ENCODE measurements around the gene PSD4.

PSD4 gene

GRCh38 chr2:113182471-113183260, 8.9 kb downstream of the PSD4 start:
- no peaks in the 10 kb centered on the region for H3K27me3 ChIP-seq (ENCODE audit: insufficient read depth, insufficient read length)
- no peaks in the 10 kb centered on the region for H3K9me3 ChIP-seq (ENCODE audit: insufficient read depth, low read length)
- H3K36me3 ChIP-seq (ENCODE audit: insufficient read depth, insufficient read length, low read length): no peaks in the 10 kb centered on the region
- no peak overlapping the region for H3K9ac ChIP-seq (ENCODE audit: insufficient read length, low read depth)
- DNase-seq (ENCODE audit: low read depth, low spot score): no peak
- peaks cover 4% of the 10 kb centered on the region for H3K4me1 ChIP-seq (ENCODE audit: insufficient read depth, insufficient read length)
- no peak overlapping the region for H3K4me3 ChIP-seq (ENCODE audit: insufficient read length, low read depth)
- TF ChIP-seq ZNF274 (IDR thresholded peaks at IDR 0.05; ENCODE audit: low read depth, low read length) (no peak), YY1 (IDR thresholded peaks at IDR 0.05; ENCODE audit: insufficient read depth, insufficient read length) (no peak), SUZ12 (IDR thresholded peaks at IDR 0.05; ENCODE audit: extremely low read depth, insufficient read depth, insufficient read length) (no peak)

- Histone ChIP-seq H3K4me3 (ENCODE audit: insufficient read length, low read depth) (no peak overlapping the region), H3K9me3 (ENCODE audit: insufficient read depth, low read length) (no peaks in the 10 kb centered on the region), H3K4me1 (ENCODE audit: insufficient read depth, insufficient read length) (peaks cover 4% of the 10 kb centered on the region), H3K36me3 (ENCODE audit: insufficient read depth, insufficient read length, low read length) (no peaks in the 10 kb centered on the region), H3K27me3 (ENCODE audit: insufficient read depth, insufficient read length) (no peaks in the 10 kb centered on the region), H3K9ac (ENCODE audit: insufficient read length, low read depth) (no peak overlapping the region)
- TF ChIP-seq ZNF274 (IDR thresholded peaks at IDR 0.05; ENCODE audit: low read depth, low read length) (no peak), YY1 (IDR thresholded peaks at IDR 0.05; ENCODE audit: insufficient read depth, insufficient read length) (no peak), SUZ12 (IDR thresholded peaks at IDR 0.05; ENCODE audit: extremely low read depth, insufficient read depth, insufficient read length) (no peak)
- no peak for DNase-seq (ENCODE audit: low read depth, low spot score)
These were observed 9.5 kb downstream of the PSD4 start for GRCh38 chr2:113183264-113183663.

- TF ChIP-seq SUZ12 (IDR thresholded peaks at IDR 0.05; ENCODE audit: extremely low read depth, insufficient read depth, insufficient read length) (no peak), YY1 (IDR thresholded peaks at IDR 0.05; ENCODE audit: insufficient read depth, insufficient read length) (no peak), ZNF274 (IDR thresholded peaks at IDR 0.05; ENCODE audit: low read depth, low read length) (no peak)
- Histone ChIP-seq H3K9ac (ENCODE audit: insufficient read length, low read depth) (no peak overlapping the region), H3K27me3 (ENCODE audit: insufficient read depth, insufficient read length) (no peaks in the 10 kb centered on the region), H3K4me3 (ENCODE audit: insufficient read length, low read depth) (no peak overlapping the region), H3K9me3 (ENCODE audit: insufficient read depth, low read length) (no peaks in the 10 kb centered on the region), H3K36me3 (ENCODE audit: insufficient read depth, insufficient read length, low read length) (no peaks in the 10 kb centered on the region), H3K4me1 (ENCODE audit: insufficient read depth, insufficient read length) (peaks cover 4% of the 10 kb centered on the region)
- no peak for DNase-seq (ENCODE audit: low read depth, low spot score)
These were observed 9.9 kb downstream of the PSD4 start for GRCh38 chr2:113183703-113184102.

- Histone ChIP-seq H3K36me3 (ENCODE audit: insufficient read depth, insufficient read length, low read length) (no peaks in the 10 kb centered on the region), H3K4me3 (ENCODE audit: insufficient read length, low read depth) (no peak overlapping the region), H3K27me3 (ENCODE audit: insufficient read depth, insufficient read length) (no peaks in the 10 kb centered on the region), H3K4me1 (ENCODE audit: insufficient read depth, insufficient read length) (peaks cover 4% of the 10 kb centered on the region), H3K9me3 (ENCODE audit: insufficient read depth, low read length) (no peaks in the 10 kb centered on the region), H3K9ac (ENCODE audit: insufficient read length, low read depth) (no peak overlapping the region)
- TF ChIP-seq ZNF274 (IDR thresholded peaks at IDR 0.05; ENCODE audit: low read depth, low read length) (no peak), YY1 (IDR thresholded peaks at IDR 0.05; ENCODE audit: insufficient read depth, insufficient read length) (no peak), SUZ12 (IDR thresholded peaks at IDR 0.05; ENCODE audit: extremely low read depth, insufficient read depth, insufficient read length) (no peak)
- DNase-seq (ENCODE audit: low read depth, low spot score): no peak
These were observed 10.9 kb downstream of the PSD4 start for GRCh38 chr2:113184531-113185230.

GRCh38 chr2:113185664-113186432, 12.1 kb downstream of the PSD4 start:
- Histone ChIP-seq H3K4me3 (ENCODE audit: insufficient read length, low read depth) (no peak overlapping the region), H3K27me3 (ENCODE audit: insufficient read depth, insufficient read length) (no peaks in the 10 kb centered on the region), H3K4me1 (ENCODE audit: insufficient read depth, insufficient read length) (no peaks in the 10 kb centered on the region), H3K9me3 (ENCODE audit: insufficient read depth, low read length) (no peaks in the 10 kb centered on the region), H3K36me3 (ENCODE audit: insufficient read depth, insufficient read length, low read length) (no peaks in the 10 kb centered on the region), H3K9ac (ENCODE audit: insufficient read length, low read depth) (no peak overlapping the region)
- no peak for DNase-seq (ENCODE audit: low read depth, low spot score)
- TF ChIP-seq SUZ12 (IDR thresholded peaks at IDR 0.05; ENCODE audit: extremely low read depth, insufficient read depth, insufficient read length) (no peak), YY1 (IDR thresholded peaks at IDR 0.05; ENCODE audit: insufficient read depth, insufficient read length) (no peak), ZNF274 (IDR thresholded peaks at IDR 0.05; ENCODE audit: low read depth, low read length) (no peak)

GRCh38 chr2:113186433-113186796, 12.6 kb downstream of the PSD4 start:
- Histone ChIP-seq H3K4me1 (ENCODE audit: insufficient read depth, insufficient read length) (no peaks in the 10 kb centered on the region), H3K27me3 (ENCODE audit: insufficient read depth, insufficient read length) (no peaks in the 10 kb centered on the region), H3K36me3 (ENCODE audit: insufficient read depth, insufficient read length, low read length) (no peaks in the 10 kb centered on the region), H3K4me3 (ENCODE audit: insufficient read length, low read depth) (no peak overlapping the region), H3K9ac (ENCODE audit: insufficient read length, low read depth) (no peak overlapping the region), H3K9me3 (ENCODE audit: insufficient read depth, low read length) (no peaks in the 10 kb centered on the region)
- TF ChIP-seq YY1 (IDR thresholded peaks at IDR 0.05; ENCODE audit: insufficient read depth, insufficient read length) (no peak), ZNF274 (IDR thresholded peaks at IDR 0.05; ENCODE audit: low read depth, low read length) (no peak), SUZ12 (IDR thresholded peaks at IDR 0.05; ENCODE audit: extremely low read depth, insufficient read depth, insufficient read length) (no peak)
- no peak for DNase-seq (ENCODE audit: low read depth, low spot score)

- H3K4me1 ChIP-seq (ENCODE audit: insufficient read depth, insufficient read length): peaks cover 2% of the 10 kb centered on the region
- no peaks in the 10 kb centered on the region for H3K9me3 ChIP-seq (ENCODE audit: insufficient read depth, low read length)
- no peaks in the 10 kb centered on the region for H3K27me3 ChIP-seq (ENCODE audit: insufficient read depth, insufficient read length)
- H3K9ac ChIP-seq (ENCODE audit: insufficient read length, low read depth): no peak overlapping the region
- H3K4me3 ChIP-seq (ENCODE audit: insufficient read length, low read depth): no peak overlapping the region
- DNase-seq (ENCODE audit: low read depth, low spot score): no peak
- no peak for TF ChIP-seq SUZ12 (IDR thresholded peaks at IDR 0.05; ENCODE audit: extremely low read depth, insufficient read depth, insufficient read length)
- TF ChIP-seq ZNF274 (IDR thresholded peaks at IDR 0.05; ENCODE audit: low read depth, low read length): no peak
- no peak for TF ChIP-seq YY1 (IDR thresholded peaks at IDR 0.05; ENCODE audit: insufficient read depth, insufficient read length)
- no peaks in the 10 kb centered on the region for H3K36me3 ChIP-seq (ENCODE audit: insufficient read depth, insufficient read length, low read length)
These were observed 14.0 kb downstream of the PSD4 start for GRCh38 chr2:113187771-113188170.

All from NT2/D1 (cell line).